H9 (cell line): ENCODE data around the gene ZNF467. TPM values are rescaled to one million over a fixed set of nuclear protein-coding genes. Genes with fewer than 3 reads are reported as not detected.

Source experiments
- DNase-seq: peaks from one replicate; pipeline ENCODE4 v3.0.0-alpha.2; 2017
- H2AFZ ChIP-seq: one replicate; pipeline ENCODE4 v1.6.1; 2013; ENCODE audit warnings: mild to moderate bottlenecking, low read length, control low read depth, moderate library complexity
- H2AK5ac ChIP-seq: 2 replicates; pipeline ENCODE4 v1.6.1; 2013; ENCODE audit warnings: low read length, control low read depth, mixed read lengths; ENCODE audit not compliant: insufficient read length
- H2BK120ac ChIP-seq: one replicate; pipeline ENCODE4 v1.6.1; 2013; ENCODE audit warnings: low read depth, mild to moderate bottlenecking, low read length, control low read depth, inconsistent platforms; ENCODE audit not compliant: poor library complexity, severe bottlenecking
- H2BK12ac ChIP-seq: 2 replicates; pipeline ENCODE4 v1.6.1; 2013; ENCODE audit warnings: low read length, control low read depth, mixed read lengths, low read depth; ENCODE audit not compliant: insufficient read length
- H2BK15ac ChIP-seq: 2 replicates; pipeline ENCODE4 v1.6.1; 2013; ENCODE audit warnings: low read depth, low read length, control low read depth
- H2BK20ac ChIP-seq: one replicate; pipeline ENCODE4 v1.6.1; 2013; ENCODE audit warnings: low read depth, mild to moderate bottlenecking, low read length, control low read depth, inconsistent platforms; ENCODE audit not compliant: poor library complexity, severe bottlenecking
- H2BK5ac ChIP-seq: 2 replicates; pipeline ENCODE4 v1.6.1; 2013; ENCODE audit warnings: low read length, control low read depth, mixed read lengths; ENCODE audit not compliant: insufficient read length
- H3K14ac ChIP-seq: 2 replicates; pipeline ENCODE4 v1.6.1; 2013; ENCODE audit warnings: low read length, control low read depth; ENCODE audit not compliant: insufficient read depth
- H3K18ac ChIP-seq: 2 replicates; pipeline ENCODE4 v1.6.1; 2013; ENCODE audit warnings: low read depth, mild to moderate bottlenecking, mixed read lengths, low read length, control low read depth; ENCODE audit not compliant: insufficient read length
- H3K23ac ChIP-seq: 2 replicates; pipeline ENCODE4 v1.6.1; 2013; ENCODE audit warnings: low read length, control low read depth, mixed read lengths, low read depth; ENCODE audit not compliant: insufficient read length
- H3K23me2 ChIP-seq: 2 replicates; pipeline ENCODE4 v1.6.1; 2013; ENCODE audit warnings: low read depth, mild to moderate bottlenecking, mixed read lengths, low read length, control low read depth; ENCODE audit not compliant: insufficient read length, poor library complexity, severe bottlenecking
- H3K27ac ChIP-seq: 2 replicates; pipeline ENCODE4 v1.5.1; 2013; ENCODE audit warnings: low read length, control low read depth, mixed read lengths, low read depth; ENCODE audit not compliant: insufficient read length
- H3K27me3 ChIP-seq: 2 replicates; pipeline ENCODE4 v1.6.1; 2013; ENCODE audit warnings: low read length, control low read depth, inconsistent platforms; ENCODE audit not compliant: insufficient read depth
- H3K4ac ChIP-seq: 2 replicates; pipeline ENCODE4 v1.6.1; 2013; ENCODE audit warnings: low read depth, mild to moderate bottlenecking, control low read depth, inconsistent platforms, low read length, moderate library complexity
- H3K4me1 ChIP-seq: 2 replicates; pipeline ENCODE4 v1.6.1; 2013; ENCODE audit warnings: low read length, control low read depth, inconsistent platforms; ENCODE audit not compliant: insufficient read depth
- H3K4me2 ChIP-seq: 2 replicates; pipeline ENCODE4 v1.6.1; 2013; ENCODE audit warnings: low read length, control low read depth, mixed read lengths; ENCODE audit not compliant: insufficient read length, insufficient read depth
- H3K56ac ChIP-seq: 2 replicates; pipeline ENCODE4 v1.6.1; 2013; ENCODE audit warnings: low read depth, mild to moderate bottlenecking, mixed read lengths, low read length, control low read depth; ENCODE audit not compliant: insufficient read length
- H3K79me1 ChIP-seq: 2 replicates; pipeline ENCODE4 v1.6.1; 2013; ENCODE audit warnings: low read depth, mild to moderate bottlenecking, moderate library complexity, low read length, control low read depth, inconsistent platforms; ENCODE audit not compliant: insufficient read depth, poor library complexity, severe bottlenecking
- H3K79me2 ChIP-seq: 2 replicates; pipeline ENCODE4 v1.6.1; 2013; ENCODE audit warnings: low read length, control low read depth, inconsistent platforms; ENCODE audit not compliant: insufficient read depth
- H3K9ac ChIP-seq: 2 replicates; pipeline ENCODE4 v1.6.1; 2013; ENCODE audit warnings: low read length, control low read depth, mixed read lengths; ENCODE audit not compliant: insufficient read length; ENCODE audit errors: extremely low read depth
- H3K9me3 ChIP-seq: one replicate; pipeline ENCODE4 v1.6.1; 2013; ENCODE audit warnings: low read depth, low read length, inconsistent platforms; ENCODE audit not compliant: control insufficient read depth
- H3T11ph ChIP-seq: one replicate; pipeline ENCODE4 v1.6.1; 2013; ENCODE audit warnings: mild to moderate bottlenecking, low read length, control low read depth, inconsistent platforms
- H4K20me1 ChIP-seq: one replicate; pipeline ENCODE4 v1.6.1; 2013; ENCODE audit not compliant: control insufficient read depth, insufficient read length, insufficient read depth
- H4K5ac ChIP-seq: 2 replicates; pipeline ENCODE4 v1.6.1; 2013; ENCODE audit warnings: low read depth, mild to moderate bottlenecking, mixed read lengths, low read length, control low read depth; ENCODE audit not compliant: insufficient read length
- H4K8ac ChIP-seq: replicated peaks from 2 replicates; pipeline ENCODE4 v1.6.1; 2013; ENCODE audit warnings: low read length, control low read depth, mixed read lengths, low read depth; ENCODE audit not compliant: insufficient read length
- H4K91ac ChIP-seq: 2 replicates; pipeline ENCODE4 v1.6.1; 2013; ENCODE audit warnings: low read depth, mild to moderate bottlenecking, moderate library complexity, mixed read lengths, low read length, control low read depth; ENCODE audit not compliant: insufficient read length
- H3K27ac Mint-ChIP-seq, 3 experiments: 2 replicates in 2 of 3; 3 replicates in 1 of 3; pipeline ENCODE4 v1.8.0; 2020 to 2021; ENCODE audit warnings: mixed read lengths in 3 of 3, mild to moderate bottlenecking in 1 of 3, moderate library complexity in 1 of 3
- H3K27me3 Mint-ChIP-seq: 2 replicates; pipeline ENCODE4 v1.8.0; 2021; ENCODE audit warnings: low read depth, mild to moderate bottlenecking, moderate library complexity, mixed read lengths
- H3K36me3 Mint-ChIP-seq, 3 experiments: 2 replicates in 2 of 3; 3 replicates in 1 of 3; pipeline ENCODE4 v1.8.0; 2020 to 2021; ENCODE audit warnings: low read depth in 3 of 3, mixed read lengths in 3 of 3; ENCODE audit not compliant: insufficient read depth in 1 of 3
- H3K4me1 Mint-ChIP-seq, 2 experiments: 2 replicates each; pipeline ENCODE4 v1.8.0; 2020; ENCODE audit warnings: mixed read lengths in 2 of 2
- H3K4me3 Mint-ChIP-seq, 2 experiments: 2 replicates in 1 of 2; 3 replicates in 1 of 2; pipeline ENCODE4 v1.8.0; 2020 to 2021; ENCODE audit warnings: mild to moderate bottlenecking in 2 of 2, mixed read lengths in 2 of 2, moderate library complexity in 1 of 2
- H3K9me3 Mint-ChIP-seq, 2 experiments: 2 replicates in 1 of 2; 3 replicates in 1 of 2; pipeline ENCODE4 v1.8.0; 2020; ENCODE audit warnings: mild to moderate bottlenecking in 2 of 2, mixed read lengths in 2 of 2, moderate library complexity in 1 of 2
- WGBS: extraction: QIAGEN DNeasy Blood & Tissue Kit; methylation state at CpG from one replicate; pipeline ENCODE4 v1.1.7; 2013; ENCODE audit warnings: missing lambda C conversion rate, low lambda C conversion rate, mixed read lengths; ENCODE audit not compliant: insufficient read length; ENCODE audit errors: extremely low coverage; 5-methylcytosine and 5-hydroxymethylcytosine counted together
- total RNA-seq: library from RNA; stranded (reverse); gene quantifications from 2 replicates; pipeline ENCODE4 v1.2.1, GENCODE V29; 2021
- TF ChIP-seq, protein P1 (sequence below): fragments of 200-600 bp; sonication (generic); conservative IDR thresholded peaks from 3 replicates; pipeline ENCODE4 v1.8.0; 2021; ENCODE audit warnings: antibody characterized with exemption, mild to moderate bottlenecking

Gene ZNF467
- total RNA-seq, 1 experiment from 2014 or later = 0.31 TPM

DNA sequence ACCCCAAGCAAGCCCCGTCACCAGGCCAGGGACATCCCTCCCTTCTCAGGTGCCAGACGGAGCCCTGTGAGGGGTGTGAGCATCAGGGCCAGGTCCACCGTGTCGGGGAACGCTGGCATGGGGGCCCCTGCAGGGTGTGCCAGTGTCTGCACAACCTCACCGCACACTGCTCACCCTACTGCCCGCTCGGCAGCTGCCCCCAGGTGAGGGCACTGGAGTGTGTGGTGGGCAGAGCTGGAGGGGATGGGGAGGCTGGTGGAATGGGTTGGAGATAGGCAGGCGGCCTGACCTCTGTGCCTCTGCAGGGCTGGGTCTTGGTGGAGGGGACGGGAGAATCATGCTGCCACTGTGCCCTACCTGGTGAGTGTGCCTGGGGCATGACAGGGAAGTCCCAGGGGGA, 19.9 kb upstream of the ZNF467 start:
- Histone ChIP-seq H3K56ac (no peak overlapping the region), H4K20me1 (no peaks in the 10 kb centered on the region), H4K91ac (no peak overlapping the region), H2BK120ac (no peak overlapping the region), H2AK5ac (no peak overlapping the region), H2BK20ac (no peak overlapping the region), H3K23me2 (no peaks in the 10 kb centered on the region), H2BK12ac (no peak overlapping the region), H2AFZ (no peak overlapping the region), H3K27me3 (no peaks in the 10 kb centered on the region; the same call in 1 of the 2 replicates), H3K9me3 (no peaks in the 10 kb centered on the region), H3K9ac (no peak overlapping the region), H3K4ac (no peak overlapping the region), H3K79me1 (no peaks in the 10 kb centered on the region), H4K8ac (no peak overlapping the region), H3K4me2 (no peak overlapping the region), H3T11ph (no peak overlapping the region), H2BK5ac (no peak overlapping the region), H3K18ac (no peak overlapping the region), H3K4me1 (no peaks in the 10 kb centered on the region), H2BK15ac (no peak overlapping the region), H3K79me2 (no peaks in the 10 kb centered on the region), H3K14ac (no peak overlapping the region), H3K27ac (no peak overlapping the region), H4K5ac (no peak overlapping the region), H3K23ac (no peak overlapping the region)
- H3K27ac Mint-ChIP-seq = no peak overlapping the region
- H3K36me3 Mint-ChIP-seq = no peaks in the 10 kb centered on the region
- TF ChIP-seq, protein P1, sequence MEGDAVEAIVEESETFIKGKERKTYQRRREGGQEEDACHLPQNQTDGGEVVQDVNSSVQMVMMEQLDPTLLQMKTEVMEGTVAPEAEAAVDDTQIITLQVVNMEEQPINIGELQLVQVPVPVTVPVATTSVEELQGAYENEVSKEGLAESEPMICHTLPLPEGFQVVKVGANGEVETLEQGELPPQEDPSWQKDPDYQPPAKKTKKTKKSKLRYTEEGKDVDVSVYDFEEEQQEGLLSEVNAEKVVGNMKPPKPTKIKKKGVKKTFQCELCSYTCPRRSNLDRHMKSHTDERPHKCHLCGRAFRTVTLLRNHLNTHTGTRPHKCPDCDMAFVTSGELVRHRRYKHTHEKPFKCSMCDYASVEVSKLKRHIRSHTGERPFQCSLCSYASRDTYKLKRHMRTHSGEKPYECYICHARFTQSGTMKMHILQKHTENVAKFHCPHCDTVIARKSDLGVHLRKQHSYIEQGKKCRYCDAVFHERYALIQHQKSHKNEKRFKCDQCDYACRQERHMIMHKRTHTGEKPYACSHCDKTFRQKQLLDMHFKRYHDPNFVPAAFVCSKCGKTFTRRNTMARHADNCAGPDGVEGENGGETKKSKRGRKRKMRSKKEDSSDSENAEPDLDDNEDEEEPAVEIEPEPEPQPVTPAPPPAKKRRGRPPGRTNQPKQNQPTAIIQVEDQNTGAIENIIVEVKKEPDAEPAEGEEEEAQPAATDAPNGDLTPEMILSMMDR = no peak
- H3K9me3 Mint-ChIP-seq = no peaks in the 10 kb centered on the region
- no peak overlapping the region for H3K4me3 Mint-ChIP-seq
- no CpG with 5 or more reads among the region's 10 CpGs for WGBS
- no peak for DNase-seq
- peaks cover 0 to 14% of the 10 kb centered on the region in 2 experiments; a peak in 2 of 4 replicates for H3K4me1 Mint-ChIP-seq
- H3K27me3 Mint-ChIP-seq = peaks cover 59% of the 10 kb centered on the region
